Measurements from ENCODE around the gene FBXO47. TPM values are rescaled to one million over a fixed set of nuclear protein-coding genes. Genes with fewer than 3 reads are reported as not detected.
A peak's percentile ranks its signal among the peaks of the same experiment; 100 is the strongest.

Gene FBXO47
- total RNA-seq, 1 experiment from 2014 or later = not detected

- BruUV-seq (replicated peaks) = no TSS peak
- CTCF ChIA-PET = interaction anchor here (0.6 to 1.5 kb wide), 2 partner anchors 62 to 967 kb away, joined by 3 read pairs; no protein-coding TSS in a partner anchor
- Mint-ChIP-seq H3K4me1 (ENCODE audit: low read depth, unreplicated experiment) (no peaks in the 10 kb centered on the region), H3K4me3 (ENCODE audit: low read depth, unreplicated experiment) (no peak overlapping the region), H3K36me3 (ENCODE audit: insufficient read depth, unreplicated experiment) (peaks cover 78% of the 10 kb centered on the region), H3K27ac (ENCODE audit: unreplicated experiment) (peak overlapping the region; percentile 31), H3K27me3 (ENCODE audit: unreplicated experiment) (no peaks in the 10 kb centered on the region), H3K9me3 (ENCODE audit: low read depth, unreplicated experiment) (no peaks in the 10 kb centered on the region)
- no peak for TF ChIP-seq CTCF (IDR thresholded peaks at IDR 0.05; ENCODE audit: unreplicated experiment)
- intact Hi-C loops (cut with micrococcal nuclease; ENCODE audit: unreplicated experiment) = no loop called here
- no peak for DNase-seq
Measured at GRCh38 chr17:38920374-38921291, 46.6 kb downstream of the FBXO47 start.

GRCh38 chr17:38919316-38920078 is 47.7 kb downstream of the FBXO47 start:
- Mint-ChIP-seq H3K36me3 (ENCODE audit: insufficient read depth, unreplicated experiment) (peaks cover 88% of the 10 kb centered on the region), H3K4me1 (ENCODE audit: low read depth, unreplicated experiment) (no peaks in the 10 kb centered on the region), H3K27ac (ENCODE audit: unreplicated experiment) (no peak overlapping the region), H3K4me3 (ENCODE audit: low read depth, unreplicated experiment) (no peak overlapping the region), H3K9me3 (ENCODE audit: low read depth, unreplicated experiment) (no peaks in the 10 kb centered on the region), H3K27me3 (ENCODE audit: unreplicated experiment) (no peaks in the 10 kb centered on the region)
- CTCF ChIA-PET = interaction anchor here (0.6 kb wide), 1 partner anchor 968 kb away, joined by 3 read pairs; no protein-coding TSS in a partner anchor
- intact Hi-C loops (cut with micrococcal nuclease; ENCODE audit: unreplicated experiment) = no loop called here
- TF ChIP-seq CTCF (IDR thresholded peaks at IDR 0.05; ENCODE audit: unreplicated experiment) = no peak
- no peak for DNase-seq
- BruUV-seq (replicated peaks) = no TSS peak

GRCh38 chr17:38918916-38919315 is 48.3 kb downstream of the FBXO47 start:
- Mint-ChIP-seq H3K27ac (ENCODE audit: unreplicated experiment) (no peak overlapping the region), H3K36me3 (ENCODE audit: insufficient read depth, unreplicated experiment) (peaks cover 93% of the 10 kb centered on the region), H3K9me3 (ENCODE audit: low read depth, unreplicated experiment) (no peaks in the 10 kb centered on the region), H3K4me1 (ENCODE audit: low read depth, unreplicated experiment) (no peaks in the 10 kb centered on the region), H3K27me3 (ENCODE audit: unreplicated experiment) (no peaks in the 10 kb centered on the region), H3K4me3 (ENCODE audit: low read depth, unreplicated experiment) (no peak overlapping the region)
- no TSS peak for BruUV-seq (replicated peaks)
- intact Hi-C loops (cut with micrococcal nuclease; ENCODE audit: unreplicated experiment) = no loop called here
- TF ChIP-seq CTCF (IDR thresholded peaks at IDR 0.05; ENCODE audit: unreplicated experiment) = no peak
- CTCF ChIA-PET = interaction anchor here (0.6 kb wide), 1 partner anchor 894 kb away, joined by 3 read pairs; no protein-coding TSS in a partner anchor
- DNase-seq = no peak

GRCh38 chr17:38918129-38918913 is 48.9 kb downstream of the FBXO47 start:
- CTCF ChIA-PET = interaction anchor here (0.6 to 0.7 kb wide), 3 partner anchors 20 to 895 kb away, joined by 3 to 4 read pairs (median 4); no protein-coding TSS in a partner anchor
- Mint-ChIP-seq H3K27me3 (ENCODE audit: unreplicated experiment) (no peaks in the 10 kb centered on the region), H3K36me3 (ENCODE audit: insufficient read depth, unreplicated experiment) (peaks cover 93% of the 10 kb centered on the region), H3K4me1 (ENCODE audit: low read depth, unreplicated experiment) (no peaks in the 10 kb centered on the region), H3K9me3 (ENCODE audit: low read depth, unreplicated experiment) (no peaks in the 10 kb centered on the region), H3K4me3 (ENCODE audit: low read depth, unreplicated experiment) (no peak overlapping the region), H3K27ac (ENCODE audit: unreplicated experiment) (no peak overlapping the region)
- TF ChIP-seq CTCF (IDR thresholded peaks at IDR 0.05; ENCODE audit: unreplicated experiment) = no peak
- intact Hi-C loops (cut with micrococcal nuclease; ENCODE audit: unreplicated experiment) = no loop called here
- no TSS peak for BruUV-seq (replicated peaks)
- no peak for DNase-seq
